Nephron (organoid): ENCODE results near the gene TNFAIP6.
"Not testable (repeated sequence)": the region's sequence is repeated elsewhere in the genome, so short reads cannot be mapped to it uniquely, and the experiment has no call there.

Experiments
- H3K27ac Mint-ChIP-seq, 3 experiments: 2 replicates each; pipeline ENCODE4 v1.8.0; 2020; ENCODE audit warnings: mixed read lengths in 3 of 3, mild to moderate bottlenecking in 2 of 3, moderate library complexity in 1 of 3
- H3K27me3 Mint-ChIP-seq: 2 replicates; pipeline ENCODE4 v1.8.0; 2021; ENCODE audit warnings: low read depth, mild to moderate bottlenecking, moderate library complexity, mixed read lengths
- H3K36me3 Mint-ChIP-seq: 2 replicates; pipeline ENCODE4 v1.8.0; 2020; ENCODE audit warnings: low read depth, mixed read lengths
- H3K4me1 Mint-ChIP-seq: 2 replicates; pipeline ENCODE4 v1.8.0; 2020; ENCODE audit warnings: mixed read lengths
- H3K4me3 Mint-ChIP-seq, 3 experiments: 2 replicates each; pipeline ENCODE4 v1.8.0; 2020; ENCODE audit warnings: mild to moderate bottlenecking in 3 of 3, mixed read lengths in 3 of 3, moderate library complexity in 2 of 3
- H3K9me3 Mint-ChIP-seq: 2 replicates; pipeline ENCODE4 v1.8.0; 2020; ENCODE audit warnings: mixed read lengths
- TF ChIP-seq, protein P1 (sequence below), 3 experiments: fragments of 200-600 bp; sonication (generic); IDR thresholded peaks; one replicate each; pipeline ENCODE4 v1.5.0; 2021; ENCODE audit warnings: antibody characterized with exemption in 3 of 3; ENCODE audit not compliant: unreplicated experiment in 3 of 3

Gene TNFAIP6

DNA sequence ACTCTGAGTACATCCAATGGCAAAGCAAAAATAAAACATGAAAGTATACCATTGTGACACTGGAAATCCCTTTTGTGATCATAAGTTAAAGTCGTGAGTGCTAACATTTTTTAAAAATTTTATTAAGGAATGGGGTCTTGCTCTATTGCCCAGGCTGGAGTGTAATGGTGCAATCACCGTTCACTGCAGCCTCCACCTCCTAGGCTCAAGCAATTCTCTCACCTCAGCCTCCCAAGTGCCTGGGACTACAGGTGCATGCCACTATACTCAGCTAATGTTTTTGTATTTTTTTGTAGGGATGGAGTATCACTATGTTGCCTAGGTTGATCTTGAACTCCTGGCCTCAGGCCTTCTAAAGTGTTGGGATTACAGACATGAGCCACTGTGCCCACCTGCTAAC, 14.3 kb upstream of the TNFAIP6 start:
- Mint-ChIP-seq H3K36me3 (no peaks in the 10 kb centered on the region), H3K27me3 (peaks cover 5% of the 10 kb centered on the region), H3K4me1 (peaks cover 6% of the 10 kb centered on the region), H3K27ac (no peak overlapping the region), H3K4me3 (no peak overlapping the region), H3K9me3 (peaks cover 25% of the 10 kb centered on the region)
- TF ChIP-seq, protein P1, sequence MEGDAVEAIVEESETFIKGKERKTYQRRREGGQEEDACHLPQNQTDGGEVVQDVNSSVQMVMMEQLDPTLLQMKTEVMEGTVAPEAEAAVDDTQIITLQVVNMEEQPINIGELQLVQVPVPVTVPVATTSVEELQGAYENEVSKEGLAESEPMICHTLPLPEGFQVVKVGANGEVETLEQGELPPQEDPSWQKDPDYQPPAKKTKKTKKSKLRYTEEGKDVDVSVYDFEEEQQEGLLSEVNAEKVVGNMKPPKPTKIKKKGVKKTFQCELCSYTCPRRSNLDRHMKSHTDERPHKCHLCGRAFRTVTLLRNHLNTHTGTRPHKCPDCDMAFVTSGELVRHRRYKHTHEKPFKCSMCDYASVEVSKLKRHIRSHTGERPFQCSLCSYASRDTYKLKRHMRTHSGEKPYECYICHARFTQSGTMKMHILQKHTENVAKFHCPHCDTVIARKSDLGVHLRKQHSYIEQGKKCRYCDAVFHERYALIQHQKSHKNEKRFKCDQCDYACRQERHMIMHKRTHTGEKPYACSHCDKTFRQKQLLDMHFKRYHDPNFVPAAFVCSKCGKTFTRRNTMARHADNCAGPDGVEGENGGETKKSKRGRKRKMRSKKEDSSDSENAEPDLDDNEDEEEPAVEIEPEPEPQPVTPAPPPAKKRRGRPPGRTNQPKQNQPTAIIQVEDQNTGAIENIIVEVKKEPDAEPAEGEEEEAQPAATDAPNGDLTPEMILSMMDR (IDR thresholded peaks at IDR 0.05; ENCODE audit: unreplicated experiment in 3 of 3) = no peak

DNA sequence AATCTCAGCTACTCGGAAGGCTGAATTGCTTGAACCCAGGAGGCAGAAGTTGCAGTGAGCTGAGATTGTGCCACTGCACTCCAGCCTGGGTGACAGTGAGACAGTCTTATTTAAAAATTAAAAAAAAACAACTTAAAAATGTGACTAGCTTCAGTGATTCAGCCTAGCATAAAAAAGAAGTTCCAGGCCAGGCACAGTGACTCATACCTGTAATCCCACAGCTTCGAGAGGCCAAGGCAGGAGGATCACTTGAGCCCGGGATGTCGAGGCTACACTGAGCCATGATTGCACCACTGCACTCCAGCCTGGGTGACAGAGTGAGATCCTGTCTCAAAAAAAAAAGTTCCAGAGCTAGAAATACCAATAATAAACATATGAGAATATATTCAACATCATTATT, 13.2 kb upstream of the TNFAIP6 start:
- H3K27ac Mint-ChIP-seq, H3K36me3 Mint-ChIP-seq, H3K4me3 Mint-ChIP-seq, H3K4me1 Mint-ChIP-seq, H3K27me3 Mint-ChIP-seq: not testable (repeated sequence)
- H3K9me3 Mint-ChIP-seq = peaks cover 25% of the 10 kb centered on the region

DNA sequence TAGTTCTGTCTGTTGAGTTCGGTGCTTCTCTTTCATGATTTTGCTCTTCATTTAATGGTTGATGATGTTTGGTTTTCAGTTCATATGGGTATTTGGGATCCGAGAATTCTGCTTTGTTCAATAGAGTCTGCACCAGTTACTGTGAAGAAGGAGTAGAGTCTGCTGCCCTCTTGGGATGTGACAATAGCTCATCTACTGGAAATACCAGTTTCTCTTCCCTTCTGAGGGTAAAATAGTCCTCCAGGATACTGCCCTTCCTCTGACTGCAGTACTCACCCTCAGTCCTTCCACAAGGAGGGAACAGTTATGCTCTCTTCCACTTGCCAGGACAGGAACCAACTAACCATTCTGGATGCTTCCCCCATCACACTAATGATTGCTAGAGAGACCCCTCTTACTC, 12.5 kb upstream of the TNFAIP6 start:
- TF ChIP-seq, protein P1 (IDR thresholded peaks at IDR 0.05; ENCODE audit: unreplicated experiment in 3 of 3) = no peak
- H3K27ac Mint-ChIP-seq = no peak overlapping the region
- no peak overlapping the region for H3K4me3 Mint-ChIP-seq
- H3K9me3 Mint-ChIP-seq = peaks cover 25% of the 10 kb centered on the region
- no peaks in the 10 kb centered on the region for H3K27me3 Mint-ChIP-seq
- H3K4me1 Mint-ChIP-seq = no peaks in the 10 kb centered on the region
- no peaks in the 10 kb centered on the region for H3K36me3 Mint-ChIP-seq

DNA sequence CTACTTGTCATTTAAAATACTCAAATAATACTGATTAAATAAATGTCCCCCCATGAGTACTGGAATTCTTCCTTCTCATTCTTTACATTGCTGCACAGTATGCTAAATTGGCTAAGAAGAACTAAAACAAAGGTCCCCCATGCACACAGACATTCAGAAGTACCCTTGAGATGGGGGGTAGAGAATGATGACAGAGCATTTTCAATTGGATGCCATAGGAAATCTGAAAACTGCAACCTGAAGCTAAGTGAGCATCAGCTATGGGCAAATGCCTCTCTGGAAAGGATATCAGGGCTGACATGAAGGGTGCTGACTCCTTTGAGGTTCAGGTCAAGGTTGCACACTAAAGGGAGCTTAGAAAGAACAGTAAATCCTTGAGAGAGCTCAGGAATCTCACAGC, 10.1 kb upstream of the TNFAIP6 start:
- Mint-ChIP-seq H3K27me3 (no peaks in the 10 kb centered on the region), H3K36me3 (no peaks in the 10 kb centered on the region), H3K27ac (no peak overlapping the region), H3K9me3 (peaks cover 13% of the 10 kb centered on the region), H3K4me1 (no peaks in the 10 kb centered on the region), H3K4me3 (no peak overlapping the region)
- TF ChIP-seq, protein P1 (IDR thresholded peaks at IDR 0.05; ENCODE audit: unreplicated experiment in 3 of 3) = no peak

DNA sequence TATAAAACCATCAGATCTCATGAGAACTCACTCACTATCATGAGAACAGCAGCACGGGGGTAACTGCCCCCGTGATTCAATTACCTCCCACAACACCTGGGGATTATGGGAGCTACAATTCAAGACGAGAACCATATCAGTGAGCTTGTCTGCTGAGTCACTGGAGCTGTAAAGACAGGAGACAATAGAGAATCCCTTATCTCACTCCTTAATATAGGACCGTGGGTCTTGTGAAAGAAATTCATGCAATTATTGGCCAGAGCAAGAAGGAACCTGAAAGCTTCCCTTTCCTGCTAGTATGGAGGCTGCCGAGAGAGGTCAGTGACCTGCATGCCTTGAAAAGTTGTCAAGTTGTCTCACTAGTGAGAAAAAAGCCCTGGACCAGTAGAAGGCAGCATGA, 9.5 kb upstream of the TNFAIP6 start:
- H3K27me3 Mint-ChIP-seq = no peaks in the 10 kb centered on the region
- TF ChIP-seq, protein P1 (IDR thresholded peaks at IDR 0.05; ENCODE audit: unreplicated experiment in 3 of 3) = no peak
- no peaks in the 10 kb centered on the region for H3K36me3 Mint-ChIP-seq
- H3K4me3 Mint-ChIP-seq = no peak overlapping the region
- H3K4me1 Mint-ChIP-seq = peaks cover 2% of the 10 kb centered on the region
- peaks cover 13% of the 10 kb centered on the region for H3K9me3 Mint-ChIP-seq
- no peak overlapping the region for H3K27ac Mint-ChIP-seq

DNA sequence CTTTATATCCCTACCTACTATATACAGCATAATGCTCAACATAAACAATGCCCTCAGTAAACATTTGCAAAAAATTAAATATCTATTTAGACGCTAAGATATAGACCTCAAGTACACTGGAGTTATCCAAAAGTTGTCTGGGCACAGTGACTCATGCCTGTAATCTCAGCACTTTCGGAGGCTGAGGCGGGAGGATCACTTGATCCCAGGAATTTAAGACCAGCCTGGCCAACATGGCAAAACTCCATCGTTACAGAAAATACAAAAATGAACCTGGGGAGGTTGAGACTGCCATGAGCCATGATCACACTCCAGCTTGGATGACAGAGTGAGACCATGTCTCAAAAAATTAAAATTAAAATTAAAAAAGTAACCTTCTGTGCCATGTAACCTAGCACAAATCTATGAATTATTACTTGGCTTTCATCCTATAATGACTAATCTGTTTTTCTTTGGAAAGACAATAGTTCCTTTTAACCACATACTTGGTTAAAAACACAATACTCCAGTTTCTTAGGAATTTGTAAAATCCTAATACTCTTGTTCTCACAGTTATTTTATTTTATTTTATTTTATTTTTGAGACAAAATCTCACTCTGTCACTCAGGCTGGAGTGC, 6.7 kb upstream of the TNFAIP6 start:
- Mint-ChIP-seq H3K27ac (no peak overlapping the region), H3K9me3 (peaks cover 3% of the 10 kb centered on the region), H3K4me3 (no peak overlapping the region), H3K27me3 (no peaks in the 10 kb centered on the region), H3K4me1 (peaks cover 4% of the 10 kb centered on the region), H3K36me3 (no peaks in the 10 kb centered on the region)
- TF ChIP-seq, protein P1 (IDR thresholded peaks at IDR 0.05; ENCODE audit: unreplicated experiment in 3 of 3) = no peak
